Fibroblast of pulmonary artery (primary cell): Measurements from ENCODE around the gene TNFRSF1A.

Experiments
- DNase-seq: peaks from one replicate; pipeline ENCODE4 v3.0.0-alpha.2; 2010; ENCODE audit warnings: low read depth
- H3K4me3 ChIP-seq: replicated peaks from 2 replicates; pipeline ENCODE4 v1.5.1; 2011; ENCODE audit warnings: low read depth, mild to moderate bottlenecking, control low read depth, low read length, moderate library complexity
- TF ChIP-seq, protein P1 (sequence below): IDR thresholded peaks from 2 replicates; pipeline ENCODE4 v1.5.1; 2011; ENCODE audit warnings: mild to moderate bottlenecking, control low read depth, low read length, inconsistent platforms; ENCODE audit errors: missing control alignments

TNFRSF1A gene

DNA sequence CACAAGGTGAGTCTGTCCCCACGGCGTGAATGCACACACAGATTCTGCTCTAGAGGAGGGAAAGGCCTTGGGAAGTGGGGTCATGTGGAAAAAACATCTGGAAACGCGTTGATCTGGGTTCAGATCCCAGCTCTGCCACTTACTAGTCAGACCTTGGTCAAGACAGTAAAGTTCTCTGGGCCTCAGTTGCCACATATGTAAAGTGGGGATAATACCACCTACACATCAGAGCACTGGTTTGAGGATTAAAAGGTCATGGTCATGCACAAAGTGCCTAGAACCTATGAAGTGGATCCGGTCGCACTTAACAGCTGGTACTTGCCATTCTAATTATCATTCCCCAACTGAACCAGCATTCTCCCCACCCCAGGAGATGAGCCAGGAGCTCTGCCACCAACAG is 26.7 kb downstream of the TNFRSF1A start:
- DNase-seq = no peak

DNA sequence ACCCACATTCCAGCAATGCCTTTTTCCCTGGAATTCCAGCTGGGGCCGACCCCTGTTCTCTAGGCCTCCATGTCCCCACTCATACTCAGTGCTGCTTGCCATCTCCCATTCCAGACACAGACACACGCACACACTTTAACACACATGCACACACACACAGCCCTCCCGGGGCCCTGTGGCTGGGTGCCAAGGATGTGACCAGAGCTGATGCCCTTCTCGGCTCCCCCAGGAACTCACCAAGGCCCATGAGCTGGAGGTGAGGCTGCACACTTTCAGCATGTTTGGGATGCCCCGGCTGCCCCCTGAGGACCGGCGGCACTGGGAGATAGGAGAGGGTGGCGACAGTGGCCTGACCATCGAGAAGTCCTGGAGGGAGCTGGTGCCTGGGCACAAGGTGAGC is 27.1 kb downstream of the TNFRSF1A start:
- TF ChIP-seq, protein P1, sequence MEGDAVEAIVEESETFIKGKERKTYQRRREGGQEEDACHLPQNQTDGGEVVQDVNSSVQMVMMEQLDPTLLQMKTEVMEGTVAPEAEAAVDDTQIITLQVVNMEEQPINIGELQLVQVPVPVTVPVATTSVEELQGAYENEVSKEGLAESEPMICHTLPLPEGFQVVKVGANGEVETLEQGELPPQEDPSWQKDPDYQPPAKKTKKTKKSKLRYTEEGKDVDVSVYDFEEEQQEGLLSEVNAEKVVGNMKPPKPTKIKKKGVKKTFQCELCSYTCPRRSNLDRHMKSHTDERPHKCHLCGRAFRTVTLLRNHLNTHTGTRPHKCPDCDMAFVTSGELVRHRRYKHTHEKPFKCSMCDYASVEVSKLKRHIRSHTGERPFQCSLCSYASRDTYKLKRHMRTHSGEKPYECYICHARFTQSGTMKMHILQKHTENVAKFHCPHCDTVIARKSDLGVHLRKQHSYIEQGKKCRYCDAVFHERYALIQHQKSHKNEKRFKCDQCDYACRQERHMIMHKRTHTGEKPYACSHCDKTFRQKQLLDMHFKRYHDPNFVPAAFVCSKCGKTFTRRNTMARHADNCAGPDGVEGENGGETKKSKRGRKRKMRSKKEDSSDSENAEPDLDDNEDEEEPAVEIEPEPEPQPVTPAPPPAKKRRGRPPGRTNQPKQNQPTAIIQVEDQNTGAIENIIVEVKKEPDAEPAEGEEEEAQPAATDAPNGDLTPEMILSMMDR = no peak
- no peak for DNase-seq
- H3K4me3 ChIP-seq = no peak overlapping the region

More for the DNA sequence above, 26.7 kb downstream of the TNFRSF1A start:
- no peak overlapping the region for H3K4me3 ChIP-seq
- TF ChIP-seq, protein P1 = no peak

DNA sequence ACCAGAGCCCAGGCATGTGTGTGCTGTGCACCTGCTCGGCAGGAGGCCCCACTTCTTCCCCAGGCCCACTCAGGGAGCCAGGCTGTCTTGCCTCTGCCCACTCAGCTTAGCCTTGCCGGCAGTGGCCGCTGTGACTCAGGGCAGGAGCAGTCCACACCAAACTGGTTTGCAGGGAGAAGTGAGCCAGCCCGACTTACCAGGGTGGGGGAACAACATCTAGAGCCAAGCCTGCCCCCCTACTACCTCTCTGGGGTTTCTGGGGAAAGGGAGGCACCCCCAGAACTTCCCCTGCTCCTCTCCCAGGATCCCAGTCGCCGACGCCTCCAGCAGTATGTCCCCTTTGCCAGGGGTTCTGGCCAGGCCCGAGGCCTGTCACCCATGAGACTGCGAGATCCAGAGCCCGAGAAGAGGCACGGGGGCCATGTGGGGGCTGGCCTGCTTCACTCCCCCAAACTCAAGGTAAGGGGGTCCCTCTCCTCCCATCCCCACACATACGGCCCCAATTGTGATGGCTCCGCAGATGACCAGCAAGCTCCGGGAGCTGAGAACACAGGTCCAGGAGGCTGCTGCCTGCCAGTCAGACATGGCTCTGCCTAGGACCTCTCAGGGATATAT is 28.4 kb downstream of the TNFRSF1A start:
- TF ChIP-seq, protein P1 = no peak
- no peak for DNase-seq
- no peak overlapping the region for H3K4me3 ChIP-seq

DNA sequence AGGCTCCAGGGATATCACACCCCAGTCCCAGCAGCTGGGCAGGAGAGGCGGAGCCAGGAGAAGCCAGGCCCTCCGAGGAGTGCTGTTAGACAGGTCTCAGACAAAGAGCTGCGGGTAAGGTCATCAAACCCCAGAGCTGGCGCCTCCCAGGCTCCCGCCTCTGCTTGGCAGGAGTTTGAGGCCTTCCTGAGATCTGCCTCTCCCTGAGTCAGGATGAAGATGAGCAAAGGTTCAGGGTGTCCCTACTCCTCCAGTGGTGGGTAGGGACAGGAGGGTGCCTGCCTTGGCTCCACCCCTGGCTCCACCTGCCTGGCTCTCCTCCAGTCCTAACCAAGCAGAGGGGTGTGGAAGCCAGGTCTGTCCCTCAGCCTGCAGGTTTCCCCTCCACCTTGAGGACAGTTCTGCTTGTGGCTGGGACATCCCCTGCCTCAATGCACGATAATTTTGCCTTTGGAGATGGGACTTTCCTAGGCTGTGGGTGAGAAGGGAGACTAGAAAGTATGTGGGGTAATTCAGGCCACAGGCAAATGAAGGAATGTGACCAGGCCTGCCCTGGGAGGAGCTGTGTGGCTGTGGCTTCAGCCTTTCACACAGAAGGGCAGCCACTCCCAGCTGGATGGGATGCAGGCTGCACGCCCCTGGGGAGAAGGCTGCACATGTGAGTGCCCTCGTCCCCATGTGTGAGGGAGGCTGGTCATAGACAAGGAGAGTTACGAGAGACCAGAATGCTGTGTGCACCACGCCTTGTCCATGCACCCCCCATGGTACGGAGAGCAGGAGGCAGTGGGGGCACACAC is 29.1 kb downstream of the TNFRSF1A start:
- H3K4me3 ChIP-seq = no peak overlapping the region
- DNase-seq = no peak
- TF ChIP-seq, protein P1 = no peak

DNA sequence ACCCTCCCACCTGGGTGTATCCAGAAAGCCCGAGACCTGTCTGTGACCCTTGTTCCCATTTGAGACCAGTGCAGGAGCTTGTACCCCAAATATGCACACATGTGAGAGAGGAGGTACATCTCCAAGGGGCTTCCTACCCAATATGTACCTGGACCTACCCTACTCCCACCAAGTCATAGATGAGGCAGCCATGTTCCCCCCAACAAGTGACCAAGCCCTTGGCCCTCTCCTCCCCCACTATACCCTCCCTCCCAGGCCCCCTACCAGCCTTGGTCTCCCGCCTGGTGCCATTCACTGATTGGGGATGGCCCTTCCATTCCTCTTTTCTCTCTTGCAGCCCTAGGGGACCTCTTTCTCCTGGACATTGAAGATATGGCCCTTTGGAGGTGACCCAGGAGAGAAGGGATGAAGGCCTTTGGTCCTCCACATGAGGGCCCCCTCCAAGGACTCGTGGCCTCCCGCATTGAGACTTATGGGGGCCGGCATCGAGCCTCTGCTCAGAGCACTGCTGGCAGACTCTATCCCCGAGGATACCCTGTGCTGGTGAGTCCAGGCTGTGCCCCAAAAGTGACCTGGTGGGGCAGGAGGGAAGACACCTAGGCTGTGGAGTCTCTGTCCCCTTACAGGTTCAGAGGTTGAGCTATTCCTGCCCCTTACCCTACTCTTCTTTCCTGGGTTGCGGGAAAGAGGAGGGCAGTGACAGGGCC is 29.9 kb downstream of the TNFRSF1A start:
- no peak for DNase-seq
- TF ChIP-seq, protein P1 = no peak
- no peak overlapping the region for H3K4me3 ChIP-seq

DNA sequence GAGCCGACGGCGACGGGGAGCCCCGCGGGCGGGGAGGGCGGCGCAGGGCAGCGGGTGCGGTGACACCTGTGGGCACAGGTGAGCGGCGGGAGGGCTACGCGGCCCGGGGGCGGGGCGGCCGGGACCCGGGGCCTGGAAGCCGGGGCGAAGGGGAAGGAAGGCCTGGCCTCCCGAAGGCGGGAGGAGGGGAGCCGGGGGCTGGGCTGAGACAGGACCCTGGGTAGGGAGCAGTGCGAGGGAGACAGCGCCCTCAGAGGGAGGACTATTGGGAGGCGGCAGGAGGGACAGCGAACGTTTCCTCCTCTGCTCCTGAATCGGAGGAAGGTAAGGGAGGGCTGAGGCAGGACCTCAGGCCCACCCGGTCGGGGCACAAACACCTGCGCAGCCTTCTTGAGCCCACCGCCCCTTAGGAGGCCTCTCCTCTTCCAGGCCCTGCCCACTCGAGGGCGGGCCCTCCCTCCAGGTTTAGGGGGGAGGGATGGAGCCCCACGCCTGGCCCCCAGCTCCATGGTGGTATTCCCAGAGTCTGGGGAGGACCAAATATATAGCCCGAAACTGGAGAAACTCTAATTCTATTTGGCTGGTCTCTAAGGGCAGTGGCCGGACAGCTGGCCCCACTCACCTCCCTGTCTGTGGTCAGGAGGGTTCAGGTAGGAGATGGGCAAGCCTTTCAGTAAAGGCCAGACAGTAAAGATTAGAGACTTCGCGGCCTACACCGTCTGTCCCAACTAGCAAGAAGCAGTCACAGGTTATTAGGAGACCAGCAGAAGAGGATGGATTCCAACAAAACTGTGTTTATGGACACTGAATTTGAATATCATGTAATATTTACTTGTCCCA is 30.9 kb downstream of the TNFRSF1A start:
- no peak overlapping the region for H3K4me3 ChIP-seq
- TF ChIP-seq, protein P1 = no peak
- DNase-seq = no peak
